ENCODE data around the gene ADGRD1.

ADGRD1 gene

DNA sequence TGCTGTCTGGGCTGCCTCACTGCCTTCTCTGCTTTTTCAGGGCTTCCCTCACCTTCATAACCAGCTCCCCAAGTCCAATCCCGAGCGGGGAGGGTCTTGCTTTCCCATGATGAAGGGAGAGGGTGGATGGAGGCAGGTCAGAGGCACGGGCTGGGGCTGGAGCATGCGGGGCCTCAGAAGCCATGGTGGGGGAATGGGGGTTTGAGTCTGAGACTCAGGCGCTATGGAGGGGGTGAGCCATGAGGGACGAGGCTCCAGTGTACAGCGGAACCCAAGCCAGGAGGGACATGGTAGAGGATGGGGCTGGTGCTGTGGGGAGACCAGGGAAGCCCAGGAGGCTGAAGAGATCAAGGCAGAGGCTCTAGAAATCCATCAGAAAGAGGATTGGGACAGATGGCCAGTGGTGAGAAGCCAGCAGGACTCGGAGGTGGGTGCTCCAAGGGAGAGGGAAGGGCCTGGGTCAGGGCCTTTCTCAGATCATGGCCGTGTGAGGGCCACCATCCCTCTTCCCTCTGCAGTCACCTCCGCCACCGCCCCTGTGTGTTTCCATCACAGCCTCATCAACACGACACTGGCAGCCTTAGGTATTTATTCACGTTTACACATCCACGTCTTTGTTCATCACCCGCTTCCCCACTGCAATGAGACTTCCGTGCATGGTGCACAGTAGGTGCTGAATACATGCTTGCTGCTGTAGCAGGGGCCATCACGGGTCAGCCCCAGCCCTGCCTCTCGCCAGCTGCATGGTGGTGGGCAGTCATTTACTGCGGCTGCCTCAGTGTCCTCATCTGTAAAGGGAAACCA lies 144.7 kb downstream of the ADGRD1 start:
- TF ChIP-seq POLR2AphosphoS5 (IDR thresholded peaks at IDR 0.05; ENCODE audit: low read depth, low read length) (no peak), POLR2A (IDR thresholded peaks at IDR 0.05; ENCODE audit: low read depth, low read length) (no peak), POU2F2 (IDR thresholded peaks at IDR 0.05; ENCODE audit: low read depth, low read length) (no peak), SPI1 (IDR thresholded peaks at IDR 0.05; ENCODE audit: low read depth, low read length) (no peak), TAF1 (IDR thresholded peaks at IDR 0.05; ENCODE audit: low read depth, low read length) (no peak), PAX5 (IDR thresholded peaks at IDR 0.05; ENCODE audit: insufficient read depth, low read length, severe bottlenecking) (no peak)
- DNase-seq (ENCODE audit: insufficient read length, low spot score) (no peak), FAIRE-seq (no peak)

DNA sequence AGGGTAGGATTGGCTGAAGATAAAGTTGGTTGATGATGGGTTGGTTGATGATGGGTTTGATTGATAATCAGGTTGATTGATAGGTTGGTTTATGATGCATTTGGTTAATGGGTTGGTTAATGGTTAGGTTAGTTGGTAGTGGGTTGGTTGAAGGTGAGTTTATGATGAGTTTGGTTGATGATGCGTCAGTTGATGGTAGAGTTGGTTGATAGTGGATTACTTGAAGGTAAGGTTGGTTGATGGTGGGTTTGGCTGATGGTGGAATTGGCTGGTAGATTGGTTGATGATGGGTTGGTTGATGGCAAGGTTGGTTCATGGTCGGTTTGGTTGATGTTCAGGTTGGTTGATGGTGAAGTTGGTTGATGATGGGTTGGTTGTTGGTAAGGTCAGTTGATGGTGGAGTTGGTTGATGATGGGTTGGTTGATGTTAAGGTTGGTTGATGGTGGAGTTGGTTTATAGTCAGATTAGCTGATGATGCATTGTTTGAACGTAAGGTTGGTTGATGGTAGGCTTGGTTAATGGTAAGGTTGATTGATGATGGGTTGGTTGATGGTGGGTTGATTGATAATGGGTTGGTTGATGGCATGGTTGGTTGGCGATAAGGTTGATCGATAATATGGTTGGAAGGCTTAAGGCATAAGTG lies 146.4 kb downstream of the ADGRD1 start:
- TF ChIP-seq TAF1 (IDR thresholded peaks at IDR 0.05; ENCODE audit: low read depth, low read length) (no peak), POLR2A (IDR thresholded peaks at IDR 0.05; ENCODE audit: low read depth, low read length) (no peak), SPI1 (IDR thresholded peaks at IDR 0.05; ENCODE audit: low read depth, low read length) (no peak), POLR2AphosphoS5 (IDR thresholded peaks at IDR 0.05; ENCODE audit: low read depth, low read length) (no peak), PAX5 (IDR thresholded peaks at IDR 0.05; ENCODE audit: insufficient read depth, low read length, severe bottlenecking) (no peak), POU2F2 (IDR thresholded peaks at IDR 0.05; ENCODE audit: low read depth, low read length) (no peak)
- DNase-seq (ENCODE audit: insufficient read length, low spot score) (no peak), FAIRE-seq (peak; percentile 91)

DNA sequence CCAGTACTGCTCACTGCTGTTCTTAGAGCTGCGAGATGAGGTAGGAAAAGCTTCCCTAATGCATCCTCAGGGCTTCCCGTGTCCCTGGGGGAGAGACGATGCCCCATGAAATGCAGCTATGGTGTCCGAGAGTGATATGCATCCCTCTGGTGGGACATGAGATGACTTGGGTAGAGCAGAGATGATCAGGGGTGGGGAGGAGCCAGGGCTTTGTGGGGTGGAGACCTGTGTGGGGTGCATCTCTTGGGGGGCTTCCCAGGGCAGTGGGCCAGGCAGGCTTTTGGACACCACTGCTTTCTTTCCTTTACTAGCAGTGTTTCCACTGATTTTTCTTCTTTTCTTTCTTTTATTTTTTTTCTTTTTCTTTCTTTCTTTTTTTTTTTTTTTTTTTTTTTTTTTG lies 147.3 kb downstream of the ADGRD1 start:
- TF ChIP-seq POU2F2 (IDR thresholded peaks at IDR 0.05; ENCODE audit: low read depth, low read length) (no peak), TAF1 (IDR thresholded peaks at IDR 0.05; ENCODE audit: low read depth, low read length) (no peak), PAX5 (IDR thresholded peaks at IDR 0.05; ENCODE audit: insufficient read depth, low read length, severe bottlenecking) (no peak), SPI1 (IDR thresholded peaks at IDR 0.05; ENCODE audit: low read depth, low read length) (no peak), POLR2A (IDR thresholded peaks at IDR 0.05; ENCODE audit: low read depth, low read length) (no peak), POLR2AphosphoS5 (IDR thresholded peaks at IDR 0.05; ENCODE audit: low read depth, low read length) (no peak)
- DNase-seq (ENCODE audit: insufficient read length, low spot score) (no peak), FAIRE-seq (no peak)

DNA sequence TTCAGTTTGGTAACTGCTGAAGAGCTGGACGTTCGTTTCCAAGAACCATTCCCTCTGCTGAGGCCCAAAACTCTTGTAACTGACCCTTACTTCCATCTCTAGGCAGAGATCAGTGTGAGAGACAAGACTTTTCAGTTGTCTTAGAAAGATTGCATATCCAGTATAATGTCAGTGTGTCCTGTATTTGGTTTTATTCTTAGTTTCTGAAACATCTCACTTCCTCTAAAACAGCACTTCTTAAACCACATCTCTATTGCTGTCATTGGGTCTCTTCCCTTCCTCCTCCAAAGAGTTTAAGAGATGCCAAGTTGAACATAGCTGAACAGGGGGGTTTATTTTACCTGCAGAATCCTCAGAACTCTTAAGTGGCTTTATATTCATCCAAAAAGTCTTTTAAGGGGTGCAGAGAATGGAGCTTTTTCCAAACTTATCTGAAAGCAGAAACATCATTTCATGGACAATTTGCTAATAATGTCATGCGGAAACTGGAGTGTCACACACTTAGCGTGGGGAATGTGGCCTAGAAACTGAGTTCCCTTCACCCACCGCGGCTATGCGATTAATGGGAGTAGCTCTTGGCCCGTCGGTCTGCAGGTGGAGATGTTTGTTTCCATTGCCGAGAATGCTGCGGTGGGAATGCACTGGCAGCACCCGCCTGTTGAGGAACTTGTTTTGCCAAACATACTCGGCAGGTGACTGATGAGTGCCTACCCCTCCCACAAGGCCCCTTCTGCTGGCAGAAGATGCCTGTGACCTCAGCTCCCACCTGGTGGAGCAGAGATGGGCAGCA lies 148.2 kb downstream of the ADGRD1 start:
- peak; percentile 90 for FAIRE-seq
- TF ChIP-seq PAX5 (IDR thresholded peaks at IDR 0.05; ENCODE audit: insufficient read depth, low read length, severe bottlenecking) = no peak
- TF ChIP-seq TAF1 (IDR thresholded peaks at IDR 0.05; ENCODE audit: low read depth, low read length) = no peak
- no peak for TF ChIP-seq POU2F2 (IDR thresholded peaks at IDR 0.05; ENCODE audit: low read depth, low read length)
- peak; percentile 98 for TF ChIP-seq SPI1 (IDR thresholded peaks at IDR 0.05; ENCODE audit: low read depth, low read length)
- TF ChIP-seq POLR2A (IDR thresholded peaks at IDR 0.05; ENCODE audit: low read depth, low read length) = no peak
- peak; percentile 60 for DNase-seq (ENCODE audit: insufficient read length, low spot score)

DNA sequence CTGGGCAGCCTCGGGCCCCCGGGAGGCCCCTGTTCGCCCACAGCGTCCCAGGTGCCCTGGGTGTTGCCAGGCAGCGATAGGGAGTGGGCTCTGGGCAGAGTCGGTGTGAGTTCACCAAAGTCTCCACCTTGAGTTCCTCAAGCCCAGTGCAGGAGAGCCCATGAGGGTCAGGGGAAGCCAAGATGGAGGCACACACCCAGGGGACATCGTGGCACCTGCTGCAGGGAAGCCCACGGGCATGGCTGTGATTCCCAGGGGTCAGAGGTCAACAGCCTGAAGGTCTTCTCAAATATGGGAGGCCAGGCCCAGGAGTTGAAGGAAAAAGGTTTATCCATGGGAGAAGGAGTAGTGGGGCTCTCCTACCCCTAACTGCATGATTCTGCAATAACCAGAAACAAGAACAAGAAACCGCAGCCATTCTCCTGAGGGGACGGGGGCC lies 148.8 kb downstream of the ADGRD1 start:
- TF ChIP-seq POLR2AphosphoS5 (IDR thresholded peaks at IDR 0.05; ENCODE audit: low read depth, low read length) (no peak), TAF1 (IDR thresholded peaks at IDR 0.05; ENCODE audit: low read depth, low read length) (no peak), POLR2A (IDR thresholded peaks at IDR 0.05; ENCODE audit: low read depth, low read length) (no peak), SPI1 (IDR thresholded peaks at IDR 0.05; ENCODE audit: low read depth, low read length) (no peak), PAX5 (IDR thresholded peaks at IDR 0.05; ENCODE audit: insufficient read depth, low read length, severe bottlenecking) (no peak), POU2F2 (IDR thresholded peaks at IDR 0.05; ENCODE audit: low read depth, low read length) (no peak)
- no peak for FAIRE-seq
- no peak for DNase-seq (ENCODE audit: insufficient read length, low spot score)

DNA sequence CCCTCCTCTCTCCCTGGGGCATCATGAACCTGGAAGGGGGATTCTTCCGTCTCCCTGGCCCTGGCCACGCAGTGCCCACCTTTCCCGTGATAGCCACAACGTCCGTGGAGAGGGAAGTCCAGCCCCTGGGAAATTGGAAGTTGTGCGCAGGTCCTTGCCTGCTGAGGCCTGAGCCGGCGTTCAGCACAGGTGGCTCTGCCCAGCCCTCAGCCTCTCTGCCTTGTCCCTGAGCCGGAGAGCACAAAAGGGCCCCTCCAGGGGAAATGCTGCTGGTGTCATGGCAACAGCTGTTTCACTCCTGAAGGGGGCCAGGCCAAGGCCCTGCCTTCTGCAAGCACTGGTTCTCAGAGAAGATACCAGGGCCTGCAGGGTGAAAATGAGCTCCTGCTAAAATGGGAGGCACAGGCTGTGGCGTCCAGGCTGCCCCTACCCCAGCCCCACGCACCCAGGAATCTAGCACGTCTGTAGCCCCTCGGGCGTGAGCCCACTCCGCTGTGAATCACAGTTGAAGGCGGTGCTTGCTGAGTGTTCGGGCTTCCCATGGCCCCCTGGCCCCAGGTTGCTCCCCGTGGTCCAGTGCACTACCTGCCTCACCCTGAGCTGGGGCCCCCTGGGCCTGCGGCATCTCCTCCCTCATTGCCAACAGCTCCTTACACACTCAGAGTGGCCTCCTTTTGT lies 149.4 kb downstream of the ADGRD1 start:
- TF ChIP-seq PAX5 (IDR thresholded peaks at IDR 0.05; ENCODE audit: insufficient read depth, low read length, severe bottlenecking) (no peak), TAF1 (IDR thresholded peaks at IDR 0.05; ENCODE audit: low read depth, low read length) (no peak), POLR2A (IDR thresholded peaks at IDR 0.05; ENCODE audit: low read depth, low read length) (no peak), SPI1 (IDR thresholded peaks at IDR 0.05; ENCODE audit: low read depth, low read length) (0 out of 2 replicates have a peak, but pooled peaks have one; percentile 2), POLR2AphosphoS5 (IDR thresholded peaks at IDR 0.05; ENCODE audit: low read depth, low read length) (no peak), POU2F2 (IDR thresholded peaks at IDR 0.05; ENCODE audit: low read depth, low read length) (no peak)
- DNase-seq (ENCODE audit: insufficient read length, low spot score) = peak; percentile 69
- peak; percentile 20 for FAIRE-seq

DNA sequence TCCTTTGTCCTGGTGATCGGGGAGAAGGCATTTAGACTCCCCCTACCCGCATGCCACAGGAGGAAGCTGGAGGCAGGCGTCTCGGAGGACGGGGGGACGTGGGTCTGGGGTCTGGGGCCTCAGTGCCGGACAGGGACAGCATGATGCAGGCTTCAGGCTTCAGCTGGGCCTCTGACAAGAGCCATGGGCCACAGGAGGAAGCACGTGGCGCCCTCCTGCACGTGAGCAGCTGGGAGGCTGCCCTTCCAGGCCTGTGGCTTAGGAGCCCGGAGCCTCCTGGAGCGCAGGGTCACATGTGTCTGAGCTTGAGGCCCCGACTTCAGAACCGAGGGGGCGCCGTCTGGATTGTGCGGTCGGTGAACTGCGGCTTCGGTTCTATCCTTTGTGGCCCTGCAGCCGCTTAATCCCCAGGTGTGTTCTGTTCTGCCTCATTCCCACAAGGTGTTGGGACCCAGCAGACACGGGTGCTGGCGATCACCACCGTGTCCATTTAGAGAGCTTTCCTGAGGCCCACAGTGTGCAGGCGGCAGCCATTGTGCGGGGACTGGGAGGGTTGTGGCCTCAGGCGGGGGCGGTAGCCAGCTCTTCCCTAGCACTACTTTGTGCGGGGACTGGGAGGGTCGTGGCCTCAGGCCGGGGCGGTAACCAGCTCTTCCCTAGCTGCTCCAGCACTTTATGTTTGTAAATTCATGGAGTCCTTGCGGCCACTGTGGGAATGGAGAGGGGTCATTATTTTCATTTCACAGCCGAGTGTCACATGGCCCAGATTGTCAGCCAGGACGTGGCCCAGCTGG lies 150.2 kb downstream of the ADGRD1 start:
- no peak for DNase-seq (ENCODE audit: insufficient read length, low spot score)

More for the DNA sequence above, 150.2 kb downstream of the ADGRD1 start:
- no peak for FAIRE-seq
- TF ChIP-seq PAX5 (IDR thresholded peaks at IDR 0.05; ENCODE audit: insufficient read depth, low read length, severe bottlenecking) (no peak), POLR2A (IDR thresholded peaks at IDR 0.05; ENCODE audit: low read depth, low read length) (no peak), POLR2AphosphoS5 (IDR thresholded peaks at IDR 0.05; ENCODE audit: low read depth, low read length) (no peak), TAF1 (IDR thresholded peaks at IDR 0.05; ENCODE audit: low read depth, low read length) (no peak), POU2F2 (IDR thresholded peaks at IDR 0.05; ENCODE audit: low read depth, low read length) (no peak), SPI1 (IDR thresholded peaks at IDR 0.05; ENCODE audit: low read depth, low read length) (no peak)
